DOHH2 (cell line): Measurements from ENCODE around the gene RARS2.

Experiments used
- H3F3A ChIP-seq: fragments of 200-600 bp; sonication (generic), shearing (Covaris generic); 2 replicates; pipeline ENCODE4 v1.6.0; 2016; ENCODE audit warnings: antibody characterized with exemption, mild to moderate bottlenecking; ENCODE audit not compliant: control insufficient read depth, insufficient read depth
- H3K27ac ChIP-seq: fragments of 200-600 bp; sonication (generic); 2 replicates; pipeline ENCODE4 v1.5.1; 2014; ENCODE audit warnings: low read depth, mild to moderate bottlenecking, low read length, moderate library complexity
- H3K27me3 ChIP-seq: fragments of 200-600 bp; sonication (generic); 2 replicates; pipeline ENCODE4 v1.6.1; 2014; ENCODE audit warnings: mild to moderate bottlenecking, low read length, mixed read lengths; ENCODE audit not compliant: control insufficient read depth
- H3K36me3 ChIP-seq: fragments of 200-600 bp; sonication (generic); 2 replicates; pipeline ENCODE4 v1.6.1; 2014; ENCODE audit warnings: mild to moderate bottlenecking, low read length, moderate library complexity, mixed read lengths; ENCODE audit not compliant: control insufficient read depth
- H3K4me1 ChIP-seq: fragments of 200-600 bp; sonication (generic); 2 replicates; pipeline ENCODE4 v1.6.1; 2014; ENCODE audit warnings: mild to moderate bottlenecking, low read length, mixed read lengths; ENCODE audit not compliant: control insufficient read depth
- H3K4me2 ChIP-seq: fragments of 200-600 bp; sonication (generic); 2 replicates; pipeline ENCODE4 v1.6.0; 2014; ENCODE audit warnings: mild to moderate bottlenecking, low read length, moderate library complexity
- H3K4me3 ChIP-seq: fragments of 200-600 bp; sonication (generic); 2 replicates; pipeline ENCODE4 v1.5.1; 2014; ENCODE audit warnings: mild to moderate bottlenecking, low read length, mixed read lengths
- H3K79me2 ChIP-seq: fragments of 200-600 bp; sonication (generic); 2 replicates; pipeline ENCODE4 v1.6.1; 2014; ENCODE audit warnings: mild to moderate bottlenecking, low read length, mixed read lengths; ENCODE audit not compliant: control insufficient read depth
- H3K9me2 ChIP-seq: fragments of 200-600 bp; sonication (generic); replicated peaks from 2 replicates; pipeline ENCODE4 v1.6.1; 2014; ENCODE audit warnings: mild to moderate bottlenecking, low read length, mixed read lengths; ENCODE audit not compliant: control insufficient read depth
- H3K9me3 ChIP-seq: fragments of 200-600 bp; sonication (generic); 2 replicates; pipeline ENCODE4 v1.6.1; 2014; ENCODE audit warnings: antibody characterized with exemption, low read length, mixed read lengths; ENCODE audit not compliant: control insufficient read depth, insufficient read depth
- H4K20me1 ChIP-seq: fragments of 200-600 bp; sonication (generic); 2 replicates; pipeline ENCODE4 v1.6.0; 2014; ENCODE audit warnings: low read depth, mild to moderate bottlenecking, antibody characterized with exemption, low read length, moderate library complexity; ENCODE audit not compliant: control insufficient read depth, insufficient read depth
- CTCF ChIP-seq: fragments of 200-600 bp; sonication (generic); IDR thresholded peaks from one replicate; pipeline ENCODE4 v1.5.1; 2014; ENCODE audit warnings: antibody characterized with exemption, mild to moderate bottlenecking, low read depth, low read length; ENCODE audit not compliant: poor library complexity, severe bottlenecking
- EZH2phosphoT487 ChIP-seq: fragments of 200-600 bp; sonication (generic); IDR thresholded peaks from 2 replicates; pipeline ENCODE4 v1.6.1; 2017; ENCODE audit warnings: borderline replicate concordance, mild to moderate bottlenecking, antibody characterized with exemption, low read length, moderate library complexity, mixed read lengths

RARS2 gene

GRCh38 chr6:87481931-87482330 is 107.9 kb downstream of the RARS2 start:
- Histone ChIP-seq H3K4me3 (no peak overlapping the region), H3K27ac (no peak overlapping the region), H4K20me1 (no peaks in the 10 kb centered on the region), H3K4me1 (no peaks in the 10 kb centered on the region), H3K4me2 (no peak overlapping the region), H3K9me2 (no peaks in the 10 kb centered on the region), H3K9me3 (no peaks in the 10 kb centered on the region), H3K79me2 (0 out of 2 replicates have a peak, but pooled peaks cover 3% of the 10 kb centered on the region), H3K27me3 (no peaks in the 10 kb centered on the region), H3F3A (no peaks in the 10 kb centered on the region), H3K36me3 (peaks cover 15% of the 10 kb centered on the region)
- TF ChIP-seq CTCF (no peak), EZH2phosphoT487 (no peak)

GRCh38 chr6:87473419-87473903 is 116.3 kb downstream of the RARS2 start:
- Histone ChIP-seq H3K27ac (peak overlapping the region; percentile 47; the same call in 1 of the 2 replicates), H3K36me3 (peaks cover 10% of the 10 kb centered on the region), H4K20me1 (no peaks in the 10 kb centered on the region), H3K4me2 (peak overlapping the region; percentile 94), H3F3A (no peaks in the 10 kb centered on the region), H3K79me2 (peaks cover 34% of the 10 kb centered on the region), H3K4me1 (peaks cover 28% of the 10 kb centered on the region), H3K9me3 (no peaks in the 10 kb centered on the region), H3K27me3 (no peaks in the 10 kb centered on the region), H3K4me3 (peak overlapping the region; percentile 90), H3K9me2 (no peaks in the 10 kb centered on the region)
- TF ChIP-seq EZH2phosphoT487 (no peak), CTCF (no peak)

DNA sequence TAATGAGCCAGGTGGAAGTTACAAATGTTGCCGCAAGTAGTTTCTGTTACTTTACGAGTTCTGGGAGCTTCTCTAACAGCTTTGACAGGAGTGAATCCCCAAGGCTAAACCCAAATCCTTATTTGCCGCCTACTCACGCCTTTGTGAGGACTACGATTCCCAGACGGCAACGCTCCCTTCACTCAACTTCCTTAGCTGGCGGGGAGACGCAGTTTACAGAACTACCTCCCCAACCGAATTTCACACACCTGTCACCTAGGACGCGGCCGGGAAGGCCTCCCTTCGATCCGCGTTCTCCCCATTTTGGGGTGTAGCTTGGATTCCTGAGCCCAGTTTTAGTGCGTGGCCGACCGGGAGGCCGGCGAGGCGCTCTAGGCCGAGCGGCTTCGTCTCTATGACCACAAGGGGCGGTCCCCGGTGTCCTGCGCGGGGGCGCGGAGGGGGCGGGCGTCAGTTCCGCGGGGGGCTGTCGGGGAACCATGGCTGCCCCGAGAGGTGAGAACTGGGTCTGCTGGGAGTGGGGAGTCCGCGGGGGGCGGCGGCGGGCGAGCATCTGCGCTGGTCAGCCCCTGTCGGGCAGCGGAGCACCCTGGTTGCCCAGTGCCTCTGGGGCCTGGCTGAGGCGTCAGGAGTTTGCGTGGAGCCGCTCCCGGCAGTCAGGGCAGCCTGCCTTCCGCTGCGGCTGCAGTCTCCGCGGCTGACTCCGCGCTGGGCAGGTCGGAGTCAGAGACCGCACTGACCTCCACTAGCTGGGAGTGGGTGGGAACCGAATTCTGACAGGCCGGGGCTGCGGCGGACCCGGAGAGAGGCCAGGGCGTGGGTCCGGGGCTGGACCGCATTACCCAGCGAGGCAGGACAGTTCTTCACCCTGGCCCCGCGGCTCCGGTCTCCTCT is 117.0 kb downstream of the RARS2 start, which contains the start of gene SLC35A1:
Gene SLC35A1 (plus strand): TSS at position 450 of the 894 bp plus-strand sequence. CDS start 30 bp downstream, at position 480.
- peak within 1 kb of the TSS; percentile 94 for H3K4me2 ChIP-seq
- no peaks in the 10 kb centered on the region for H3K27me3 ChIP-seq
- H4K20me1 ChIP-seq: no peaks in the 10 kb centered on the region
- peaks cover 34% of the 10 kb centered on the region for H3K79me2 ChIP-seq
- peaks cover 3% of the 10 kb centered on the region; the same call in 1 of the 2 replicates for H3K36me3 ChIP-seq
- TF ChIP-seq CTCF: no peak
- H3K27ac ChIP-seq: peak within 1 kb of the TSS; percentile 47
- no peaks in the 10 kb centered on the region for H3K9me3 ChIP-seq
- no peaks in the 10 kb centered on the region for H3K9me2 ChIP-seq
- no peaks in the 10 kb centered on the region for H3F3A ChIP-seq
- peak within 1 kb of the TSS; percentile 90 for H3K4me3 ChIP-seq
- peaks cover 28% of the 10 kb centered on the region for H3K4me1 ChIP-seq
